K562 (cell line): ENCODE measurements around the gene RASGRP4. TPM values are rescaled to one million over a fixed set of nuclear protein-coding genes. Genes with fewer than 3 reads are reported as not detected.
"Not testable (repeated sequence)": the region's sequence is repeated elsewhere in the genome, so short reads cannot be mapped to it uniquely, and the experiment has no call there.

Source experiments
- ATAC-seq: fragments of 200-7000 bp; cut with Tn5 transposase; 3 replicates; pipeline ENCODE4 v1.9.1; 2020; ENCODE audit warnings: moderate library complexity
- BruUV-seq: library from RNA; stranded (reverse); fragments of 400-500 nt; replicated peaks from 2 replicates; lab custom pipeline; 2021; lab: Mats Ljungman, UMichigan
- CTCF ChIA-PET: fragments of 300-600 bp; formaldehyde crosslinking; extraction: SDS; loops from one replicate; lab custom pipeline; 2021; ENCODE audit warnings: low intra/inter-chr PET ratio; lab: Yijun Ruan, JAX
- POLR2A ChIA-PET: fragments of 300-600, 350-650 bp; sonication (Branson Sonifier 250); formaldehyde crosslinking; extraction: SDS; loops from one replicate; lab custom pipeline; 2021; ENCODE audit warnings: antibody characterized with exemption, inconsistent platforms; lab: Yijun Ruan, JAX
- DNase-seq, 4 experiments: peaks; one replicate each; pipeline versions ENCODE4 v3.0.0 to v3.0.0-alpha.2; 2011 to 2018; ENCODE audit warnings: low spot score in 3 of 4, mixed read lengths in 3 of 4; ENCODE audit errors: extremely low read depth in 1 of 4
- FAIRE-seq: peaks from 2 replicates; lab custom pipeline; 2011; peaks lifted over from hg19 to GRCh38; lab: Jason Lieb, UNC
- H2AFZ ChIP-seq: 2 replicates; pipeline ENCODE4 v1.6.0; 2011; ENCODE audit warnings: low read depth, low read length, control low read depth, inconsistent platforms
- H3K27ac ChIP-seq: fragments of 200-600 bp; 3 replicates; pipeline ENCODE4 v1.8.0; 2011; ENCODE audit warnings: low read depth, mild to moderate bottlenecking, control low read depth, inconsistent platforms, low read length, moderate library complexity, mixed read lengths; ENCODE audit errors: extremely low read depth
- H3K27me3 ChIP-seq, 2 experiments: fragments of 300-600 bp in 1 of 2; 2 replicates in 1 of 2; 3 replicates in 1 of 2; pipeline versions ENCODE4 v1.6.0 to v1.8.0; 2011; ENCODE audit warnings: inconsistent platforms in 2 of 2, low read length in 2 of 2, mild to moderate bottlenecking in 1 of 2, mixed read lengths in 1 of 2, moderate library complexity in 1 of 2; ENCODE audit not compliant: control insufficient read depth in 2 of 2, insufficient read depth in 2 of 2
- H3K36me3 ChIP-seq: fragments of 300-600 bp; 3 replicates; pipeline ENCODE4 v1.8.0; 2011; ENCODE audit warnings: mild to moderate bottlenecking, low read length, inconsistent platforms; ENCODE audit not compliant: control insufficient read depth, insufficient read depth
- H3K4me1 ChIP-seq, 2 experiments: fragments of 200-600 bp in 1 of 2; replicated peaks in 1 of 2; 2 replicates in 1 of 2; 3 replicates in 1 of 2; pipeline versions ENCODE4 v1.5.1 to v1.8.0; 2011; ENCODE audit warnings: inconsistent platforms in 2 of 2, low read length in 2 of 2, mild to moderate bottlenecking in 1 of 2, mixed read lengths in 1 of 2, moderate library complexity in 1 of 2; ENCODE audit not compliant: control insufficient read depth in 2 of 2, insufficient read depth in 2 of 2
- H3K4me2 ChIP-seq: 2 replicates; pipeline ENCODE4 v1.6.1; 2011; ENCODE audit warnings: low read length, control low read depth, inconsistent platforms, mixed read lengths; ENCODE audit not compliant: insufficient read depth
- H3K4me3 ChIP-seq: fragments of 200-600 bp; sonication (generic), shearing (Covaris generic); 2 replicates; pipeline ENCODE4 v1.5.1; 2016; ENCODE audit warnings: control low read depth, inconsistent platforms
- H3K79me2 ChIP-seq: fragments of 200-600 bp; 3 replicates; pipeline ENCODE4 v1.8.0; 2011; ENCODE audit warnings: low read length, inconsistent platforms; ENCODE audit not compliant: control insufficient read depth, insufficient read depth
- H3K9ac ChIP-seq, 2 experiments: 2 replicates each; pipeline versions ENCODE4 v1.6.0 to v1.6.1; 2011; ENCODE audit warnings: low read depth in 2 of 2, low read length in 2 of 2, control low read depth in 1 of 2, inconsistent platforms in 1 of 2, mild to moderate bottlenecking in 1 of 2, mixed read lengths in 1 of 2; ENCODE audit not compliant: insufficient read depth in 1 of 2
- H3K9me1 ChIP-seq: one replicate; pipeline ENCODE4 v1.6.0; 2011; ENCODE audit warnings: inconsistent platforms, mild to moderate bottlenecking, low read length, moderate library complexity; ENCODE audit not compliant: control insufficient read depth, insufficient read depth
- H3K9me3 ChIP-seq: replicated peaks from 2 replicates; pipeline ENCODE4 v1.5.1; 2011; ENCODE audit warnings: low read depth, low read length, inconsistent platforms; ENCODE audit not compliant: control insufficient read depth, insufficient read depth
- H4K20me1 ChIP-seq: replicated peaks from 2 replicates; pipeline ENCODE4 v1.6.1; 2011; ENCODE audit warnings: low read length, inconsistent platforms, mixed read lengths; ENCODE audit not compliant: control insufficient read depth, insufficient read depth
- C11orf30 ChIP-seq: fragments of 450-650 bp; IDR thresholded peaks from 2 replicates; pipeline ENCODE4 v1.6.1; 2016; ENCODE audit warnings: low read depth, mild to moderate bottlenecking
- HDAC1 ChIP-seq, 2 experiments: fragments of 450-650 bp; IDR thresholded peaks; 2 replicates each; pipeline ENCODE4 v1.6.1; 2016 to 2017; ENCODE audit warnings: inconsistent platforms in 1 of 2, mild to moderate bottlenecking in 1 of 2, moderate library complexity in 1 of 2
- L3MBTL2 ChIP-seq: fragments of 450-650 bp; IDR thresholded peaks from 2 replicates; pipeline ENCODE4 v1.6.1; 2016; ENCODE audit warnings: mild to moderate bottlenecking, moderate library complexity
- MAX ChIP-seq: sonication (generic); formaldehyde crosslinking; IDR thresholded peaks from 2 replicates; pipeline ENCODE4 v1.9.0; 2022; ENCODE audit warnings: mild to moderate bottlenecking, missing genetic modification reagents
- MLLT1 ChIP-seq, 2 experiments: fragments of 450-650 bp; IDR thresholded peaks; 2 replicates each; pipeline ENCODE4 v1.6.1; 2016
- SMARCA4 ChIP-seq: fragments of 450-650 bp; IDR thresholded peaks from 2 replicates; pipeline ENCODE4 v1.6.1; 2016
- THRAP3 ChIP-seq: fragments of 450-650 bp; IDR thresholded peaks from 2 replicates; pipeline ENCODE4 v1.6.1; 2016; ENCODE audit warnings: mild to moderate bottlenecking, inconsistent platforms, borderline replicate concordance
- ZNF316 ChIP-seq: fragments of 450-650 bp; IDR thresholded peaks from 2 replicates; pipeline ENCODE4 v1.6.1; 2016
- ZNF592 ChIP-seq: fragments of 450-650 bp; IDR thresholded peaks from 2 replicates; pipeline ENCODE4 v1.6.1; 2017; ENCODE audit warnings: antibody characterized with exemption, mild to moderate bottlenecking
- WGBS: fragments of 100-300 bp; shearing (Covaris generic); methylation state at CpG from one replicate; pipeline ENCODE4 v1.1.6; 2016; ENCODE audit warnings: low coverage, mixed read lengths; ENCODE audit not compliant: insufficient coverage; ENCODE audit errors: missing lambda C conversion rate; 5-methylcytosine and 5-hydroxymethylcytosine counted together
- in situ Hi-C: fragments of 300-500 bp; cut with MboI; formaldehyde crosslinking; loops from 4 replicates; pipeline ENCODE4 v1.15.0; 2018; ENCODE audit warnings: inconsistent platforms, mixed read lengths
- intact Hi-C: fragments of 100-400 bp; cut with micrococcal nuclease; formaldehyde crosslinking; loops from 2 replicates; pipeline ENCODE4 v1.14.2; 2022
- polyA plus RNA-seq, 8 experiments: library from polyadenylated mRNA; depleted of rRNA in 4 of 8; stranded (reverse) in 5 of 8; unstranded in 3 of 8; fragments of >200 nt; fragmentation: Nextera tagmentation in 2 of 8; fragmentation: Illumina TruSeq in 1 of 8; extraction: Ambion mirVana in 2 of 8; extraction: Trizol in 1 of 8; gene quantifications; 2 replicates each; pipeline versions ENCODE4 v1.2.1 to v1.2.3, GENCODE V29; 2011 to 2014; ENCODE audit warnings: inconsistent platforms in 1 of 8, missing spikeins in 1 of 8
- total RNA-seq, 7 experiments: library from RNA; depleted of rRNA in 6 of 7; stranded (reverse); fragments of >200 nt in 6 of 7; fragmentation: Illumina TruSeq in 2 of 7; extraction: Trizol in 2 of 7; gene quantifications; 2 replicates each; pipeline versions ENCODE4 v1.2.1 to v1.2.3, GENCODE V29; 2011 to 2021; ENCODE audit warnings: low replicate concordance in 1 of 7

Gene RASGRP4
- total and polyA plus RNA-seq, 9 of the 15 experiments (the other 6 are each of a cell fraction or from before 2014, with no cell fraction given) = 0.39 to 4.6 (median 3.8) TPM

GRCh38 chr19:38427035-38427677 lies 1.1 kb upstream of the RASGRP4 start:
- H3K79me2 ChIP-seq, CTCF ChIA-PET, H3K9ac ChIP-seq, H3K4me2 ChIP-seq, H3K9me1 ChIP-seq, H4K20me1 ChIP-seq, H3K4me3 ChIP-seq, H3K9me3 ChIP-seq, H3K27ac ChIP-seq, in situ Hi-C loops, H3K36me3 ChIP-seq, FAIRE-seq, DNase-seq, BruUV-seq, H3K27me3 ChIP-seq, intact Hi-C loops: not testable (repeated sequence)
- POLR2A ChIA-PET = interaction anchor here (0.7 kb wide), 1 partner anchor 68 kb away, joined by 3 read pairs; no protein-coding TSS in a partner anchor
- peak overlapping the region; percentile 84 for H2AFZ ChIP-seq
- peak; percentile 16; the same call in 2 of the 3 replicates for ATAC-seq
- peaks cover 15 to 17% of the 10 kb centered on the region in 2 experiments; a peak in 4 of 5 replicates for H3K4me1 ChIP-seq
- 35% methylated on average over 9 of the region's 17 CpGs for WGBS
- TF ChIP-seq THRAP3 (0 out of 2 replicates have a peak, but pooled peaks have one; percentile 59), SMARCA4 (0 out of 2 replicates have a peak, but pooled peaks have one; percentile 18), ZNF316 (peak; percentile 79), ZNF592 (0 out of 2 replicates have a peak, but pooled peaks have one; percentile 23), MLLT1 (IDR thresholded peaks at IDR 0.05) (0 out of 4 replicates have a peak, but pooled peaks of 1 of the 2 experiments have one; percentile 33), L3MBTL2 (peak; percentile 28; the same call in 1 of the 2 replicates), C11orf30 (peak; percentile 22; the same call in 1 of the 2 replicates), MAX (CRISPR knock-in tag) (peak; percentile 37; the same call in 1 of the 2 replicates), HDAC1 (IDR thresholded peaks at IDR 0.05) (0 out of 4 replicates have a peak, but pooled peaks of 1 of the 2 experiments have one; percentile 22)
